ENCODE data around the gene S100A13.

The S100A13 gene

GRCh38 chr1:153624965-153625611 is 2.2 kb downstream of the S100A13 start:
- no peak for DNase-seq

- no peak for DNase-seq
These were observed 4.2 kb downstream of the S100A13 start for GRCh38 chr1:153623101-153623500.

- no peak for DNase-seq
These were observed 8.1 kb downstream of the S100A13 start for GRCh38 chr1:153619171-153619570.

- DNase-seq, result no peak
These were observed 9.6 kb downstream of the S100A13 start for GRCh38 chr1:153617663-153618062.

GRCh38 chr1:153616917-153617311 is 10.4 kb downstream of the S100A13 start:
- no peak for DNase-seq

GRCh38 chr1:153616144-153616916 is 11.0 kb downstream of the S100A13 start, which contains the start of gene S100A14:
TSS of gene S100A14 (minus strand) at chr1:153616325. CDS start at chr1:153615858, 467 bp downstream.
- no peak for DNase-seq

- DNase-seq, result no peak
These were observed 11.9 kb downstream of the S100A13 start for GRCh38 chr1:153615406-153615805.

- DNase-seq, result no peak
These were observed 12.4 kb downstream of the S100A13 start for GRCh38 chr1:153614906-153615305.

GRCh38 chr1:153614189-153614900 is 13.0 kb downstream of the S100A13 start:
- DNase-seq, result no peak

GRCh38 chr1:153613406-153613805 is 13.9 kb downstream of the S100A13 start:
- no peak for DNase-seq

- no peak for DNase-seq
These were observed 14.5 kb downstream of the S100A13 start, which contains the start of gene S100A16 for GRCh38 chr1:153612755-153613331. TSS of gene S100A16 (minus strand) at chr1:153613137. CDS start at chr1:153608151, 4,986 bp downstream.

- peak in 1 of 2 experiments; percentile 1 for DNase-seq
These were observed 15.1 kb downstream of the S100A13 start for GRCh38 chr1:153612111-153612754.

- DNase-seq, result no peak
These were observed 15.9 kb downstream of the S100A13 start for GRCh38 chr1:153611356-153611755.

- DNase-seq, result no peak
These were observed 16.4 kb downstream of the S100A13 start for GRCh38 chr1:153610811-153611301.

GRCh38 chr1:153610334-153610733 is 17.0 kb downstream of the S100A13 start:
- no peak for DNase-seq

GRCh38 chr1:153609585-153609907 is 17.8 kb downstream of the S100A13 start:
- no peak for DNase-seq

GRCh38 chr1:153608742-153609584 is 18.3 kb downstream of the S100A13 start:
- DNase-seq, result no peak

- DNase-seq, result no peak
These were observed 19.1 kb downstream of the S100A13 start for GRCh38 chr1:153608089-153608682.

GRCh38 chr1:153607381-153607780 is 19.9 kb downstream of the S100A13 start:
- DNase-seq, result no peak

- no peak for DNase-seq
These were observed 21.1 kb downstream of the S100A13 start for GRCh38 chr1:153606194-153606593.

GRCh38 chr1:153602749-153603148 is 24.6 kb downstream of the S100A13 start:
- DNase-seq, result no peak
